NCI-H510A treated with DMSO at 0.1 percent for 48 hours (cell line): Measurements from ENCODE around the gene FAM20B.
"Not testable (repeated sequence)": the region's sequence is repeated elsewhere in the genome, so short reads cannot be mapped to it uniquely, and the experiment has no call there.

ENCODE experiments used
- DNase-seq: peaks from one replicate; lab custom pipeline; 2025; lab: John Stamatoyannopoulos, UW

Gene FAM20B

GRCh38 chr1:179025125-179025974 lies at the start of gene FAM20B:
FAM20B (plus strand) TSS chr1:179025894; CDS start chr1:179043848, 17,954 bp downstream.
- peak; percentile 83 for DNase-seq

GRCh38 chr1:178976541-178976940 lies 49.2 kb upstream of the FAM20B start:
- no peak for DNase-seq

GRCh38 chr1:178986204-178986603 lies 39.5 kb upstream of the FAM20B start:
- no peak for DNase-seq

GRCh38 chr1:178988198-178988597 lies 37.5 kb upstream of the FAM20B start:
- not testable (repeated sequence) for DNase-seq

GRCh38 chr1:178993559-178993958 lies 32.1 kb upstream of the FAM20B start:
- DNase-seq, result no peak

GRCh38 chr1:178997428-178997827 lies 28.3 kb upstream of the FAM20B start:
- no peak for DNase-seq

GRCh38 chr1:178998295-178998694 lies 27.4 kb upstream of the FAM20B start:
- no peak for DNase-seq

- DNase-seq, result no peak
These were observed 26.6 kb upstream of the FAM20B start for GRCh38 chr1:178999061-178999460.

GRCh38 chr1:179001451-179001850 lies 24.2 kb upstream of the FAM20B start:
- no peak for DNase-seq

- not testable (repeated sequence) for DNase-seq
These were observed 23.6 kb upstream of the FAM20B start for GRCh38 chr1:179002064-179002463.

GRCh38 chr1:179002552-179003345 lies 22.9 kb upstream of the FAM20B start:
- DNase-seq, result peak; percentile 64

GRCh38 chr1:179003512-179004066 lies 22.1 kb upstream of the FAM20B start:
- DNase-seq, result no peak

GRCh38 chr1:179007233-179007632 lies 18.5 kb upstream of the FAM20B start:
- DNase-seq, result no peak

- no peak for DNase-seq
These were observed 15.0 kb upstream of the FAM20B start for GRCh38 chr1:179010671-179011070.

GRCh38 chr1:179012038-179012437 lies 13.7 kb upstream of the FAM20B start:
- no peak for DNase-seq

- no peak for DNase-seq
These were observed 11.6 kb upstream of the FAM20B start for GRCh38 chr1:179014123-179014522.

GRCh38 chr1:179015396-179015795 lies 10.3 kb upstream of the FAM20B start:
- no peak for DNase-seq

GRCh38 chr1:179016706-179017382 lies 8.8 kb upstream of the FAM20B start:
- DNase-seq, result no peak

GRCh38 chr1:179017383-179018326 lies 8.0 kb upstream of the FAM20B start:
- DNase-seq, result no peak

GRCh38 chr1:179021873-179022272 lies 3.8 kb upstream of the FAM20B start:
- peak; percentile 80 for DNase-seq
